Calu3 (cell line): ENCODE measurements around the gene NCOA1. TPM values are rescaled to one million over a fixed set of nuclear protein-coding genes. Genes with fewer than 3 reads are reported as not detected.

Experiments
- BruUV-seq: library from RNA; stranded (reverse); fragments of 400-500 nt; replicated peaks from 2 replicates; lab custom pipeline; 2021; lab: Mats Ljungman, UMichigan
- CTCF ChIA-PET: fragments of 300-600 bp; sonication (Branson Sonifier 250); formaldehyde crosslinking; loops from one replicate; lab custom pipeline; 2022; ENCODE audit warnings: antibody characterized with exemption; lab: Charles Lee
- DNase-seq: peaks from one replicate; pipeline ENCODE4 v3.0.0; 2022
- H3K27ac Mint-ChIP-seq: one replicate; pipeline ENCODE4 v1.8.0; 2022; ENCODE audit warnings: mixed read lengths; ENCODE audit not compliant: unreplicated experiment
- H3K27me3 Mint-ChIP-seq: one replicate; pipeline ENCODE4 v1.8.0; 2022; ENCODE audit warnings: mixed read lengths; ENCODE audit not compliant: unreplicated experiment
- H3K36me3 Mint-ChIP-seq: one replicate; pipeline ENCODE4 v1.8.0; 2022; ENCODE audit warnings: mild to moderate bottlenecking, moderate library complexity, mixed read lengths; ENCODE audit not compliant: insufficient read depth, unreplicated experiment
- H3K4me1 Mint-ChIP-seq: one replicate; pipeline ENCODE4 v1.8.0; 2022; ENCODE audit warnings: mild to moderate bottlenecking, low read depth, mixed read lengths; ENCODE audit not compliant: unreplicated experiment
- H3K4me3 Mint-ChIP-seq: one replicate; pipeline ENCODE4 v1.8.0; 2022; ENCODE audit warnings: mild to moderate bottlenecking, low read depth, moderate library complexity, mixed read lengths; ENCODE audit not compliant: unreplicated experiment
- H3K9me3 Mint-ChIP-seq: one replicate; pipeline ENCODE4 v1.8.0; 2022; ENCODE audit warnings: low read depth, mixed read lengths; ENCODE audit not compliant: unreplicated experiment
- CTCF ChIP-seq: fragments of 200-600 bp; IDR thresholded peaks from one replicate; pipeline ENCODE4 v1.8.0; 2022; ENCODE audit warnings: antibody characterized with exemption; ENCODE audit not compliant: unreplicated experiment
- intact Hi-C: fragments of 100-400 bp; cut with micrococcal nuclease; formaldehyde crosslinking; loops from one replicate; pipeline ENCODE4 v1.10.0; 2022; ENCODE audit not compliant: unreplicated experiment
- total RNA-seq: library from RNA; stranded (reverse); gene quantifications from 2 replicates; pipeline ENCODE4 v1.2.3, GENCODE V29; 2022

The NCOA1 gene
- total RNA-seq, 1 experiment from 2014 or later: 14.8 TPM

- TF ChIP-seq CTCF: no peak
- intact Hi-C loops: no loop called here
Measured at GRCh38 chr2:24743924-24744323, 252.9 kb downstream of the NCOA1 start.

GRCh38 chr2:24744356-24744755 lies 253.3 kb downstream of the NCOA1 start:
- no peaks in the 10 kb centered on the region for H3K27me3 Mint-ChIP-seq
- no peaks in the 10 kb centered on the region for H3K4me1 Mint-ChIP-seq
- no peaks in the 10 kb centered on the region for H3K36me3 Mint-ChIP-seq
- H3K4me3 Mint-ChIP-seq: no peak overlapping the region
- H3K9me3 Mint-ChIP-seq: no peaks in the 10 kb centered on the region
- DNase-seq: no peak
- no peak overlapping the region for H3K27ac Mint-ChIP-seq
- intact Hi-C loops: no loop called here
- no TSS peak for BruUV-seq
- no peak for TF ChIP-seq CTCF
- CTCF ChIA-PET: no interaction called here

More at GRCh38 chr2:24743924-24744323, 252.9 kb downstream of the NCOA1 start:
- Mint-ChIP-seq H3K27me3 (no peaks in the 10 kb centered on the region), H3K9me3 (no peaks in the 10 kb centered on the region), H3K4me1 (no peaks in the 10 kb centered on the region), H3K4me3 (no peak overlapping the region), H3K36me3 (no peaks in the 10 kb centered on the region), H3K27ac (no peak overlapping the region)
- no peak for DNase-seq
- CTCF ChIA-PET: no interaction called here
- BruUV-seq: no TSS peak

- TF ChIP-seq CTCF: no peak
- H3K9me3 Mint-ChIP-seq: no peaks in the 10 kb centered on the region
- H3K4me1 Mint-ChIP-seq: no peaks in the 10 kb centered on the region
- CTCF ChIA-PET: interaction anchor here (0.6 kb wide), 1 partner anchor 14 kb away, joined by 3 read pairs; no protein-coding TSS in a partner anchor
- DNase-seq: no peak
- intact Hi-C loops: no loop called here
- H3K4me3 Mint-ChIP-seq: no peak overlapping the region
- no peaks in the 10 kb centered on the region for H3K36me3 Mint-ChIP-seq
- H3K27me3 Mint-ChIP-seq: no peaks in the 10 kb centered on the region
- H3K27ac Mint-ChIP-seq: no peak overlapping the region
- no TSS peak for BruUV-seq
Measured at GRCh38 chr2:24745825-24746224, 254.8 kb downstream of the NCOA1 start.

- intact Hi-C loops: no loop called here
- no peaks in the 10 kb centered on the region for H3K27me3 Mint-ChIP-seq
- no TSS peak for BruUV-seq
- no peaks in the 10 kb centered on the region for H3K36me3 Mint-ChIP-seq
- no peak overlapping the region for H3K4me3 Mint-ChIP-seq
- no peak overlapping the region for H3K27ac Mint-ChIP-seq
- H3K9me3 Mint-ChIP-seq: no peaks in the 10 kb centered on the region
- no peaks in the 10 kb centered on the region for H3K4me1 Mint-ChIP-seq
- no peak for DNase-seq
- CTCF ChIA-PET: no interaction called here
- no peak for TF ChIP-seq CTCF
Measured at GRCh38 chr2:24747299-24747698, 256.2 kb downstream of the NCOA1 start.
